GM18870 (cell line): ENCODE results near the gene CRYZL1.

Experiments
- ATAC-seq: cut with Tn5 transposase; IDR thresholded peaks from one replicate; pipeline ENCODE4 v1.9.1; 2021; ENCODE audit warnings: moderate library complexity; ENCODE audit not compliant: unreplicated experiment

Gene CRYZL1

GRCh38 chr21:33662046-33662445 is 20.5 kb upstream of the CRYZL1 start:
- ATAC-seq = no peak

GRCh38 chr21:33661146-33661545 is 19.6 kb upstream of the CRYZL1 start:
- no peak for ATAC-seq

GRCh38 chr21:33660406-33660805 is 18.9 kb upstream of the CRYZL1 start:
- no peak for ATAC-seq

DNA sequence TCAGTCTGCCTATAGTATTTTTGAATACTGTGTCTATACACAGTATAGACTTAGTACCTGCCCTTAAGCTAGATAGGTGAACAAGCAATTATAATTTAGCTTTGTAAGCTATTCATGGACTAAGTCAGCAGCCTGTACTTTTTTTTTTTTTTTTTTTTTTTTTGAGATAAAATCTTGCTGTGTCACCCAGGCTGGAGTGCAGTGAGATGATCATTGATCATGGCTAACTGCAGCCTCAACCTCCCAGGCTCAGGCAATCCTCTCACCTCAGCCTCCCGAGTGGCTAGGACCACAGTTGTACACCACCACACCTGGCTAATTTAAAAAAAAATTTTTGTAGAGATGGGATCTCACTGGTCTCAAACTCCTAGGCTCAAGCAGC is 18.0 kb upstream of the CRYZL1 start:
- no peak for ATAC-seq

DNA sequence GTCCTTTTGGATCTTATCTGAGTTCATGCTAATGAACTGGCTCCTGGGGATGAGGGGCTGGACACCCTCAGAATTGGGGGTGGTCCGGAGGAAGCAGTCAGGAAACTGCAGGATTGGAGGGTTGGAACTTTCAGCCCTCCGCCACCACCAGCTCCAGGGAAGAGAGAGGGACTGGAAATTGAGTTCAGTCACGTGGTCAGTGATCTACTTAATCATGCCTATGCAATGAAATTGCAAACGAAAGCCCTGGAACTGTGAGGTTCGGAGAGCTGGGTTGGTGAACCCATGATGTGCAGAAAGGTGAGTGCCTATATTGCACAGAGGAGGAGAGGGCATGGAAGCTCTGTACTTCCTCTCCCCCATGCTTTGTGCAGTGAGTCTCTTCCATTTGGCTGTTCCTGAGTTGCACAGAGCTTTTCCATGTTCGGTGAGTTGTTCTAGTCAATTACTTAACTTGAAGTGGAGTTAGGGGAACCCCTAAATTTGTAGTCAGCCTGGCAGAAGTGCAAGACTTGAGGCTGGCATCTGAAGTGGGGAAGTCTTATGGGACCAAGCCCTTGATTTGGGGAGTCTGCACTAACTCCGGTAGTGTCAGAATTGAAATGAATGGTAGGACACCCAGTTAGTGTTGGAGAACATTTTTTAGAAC is 17.5 kb upstream of the CRYZL1 start:
- no peak for ATAC-seq

- ATAC-seq = no peak
Measured at GRCh38 chr21:33657124-33657820, 15.7 kb upstream of the CRYZL1 start.

GRCh38 chr21:33655588-33656221 is 14.2 kb upstream of the CRYZL1 start:
- no peak for ATAC-seq

DNA sequence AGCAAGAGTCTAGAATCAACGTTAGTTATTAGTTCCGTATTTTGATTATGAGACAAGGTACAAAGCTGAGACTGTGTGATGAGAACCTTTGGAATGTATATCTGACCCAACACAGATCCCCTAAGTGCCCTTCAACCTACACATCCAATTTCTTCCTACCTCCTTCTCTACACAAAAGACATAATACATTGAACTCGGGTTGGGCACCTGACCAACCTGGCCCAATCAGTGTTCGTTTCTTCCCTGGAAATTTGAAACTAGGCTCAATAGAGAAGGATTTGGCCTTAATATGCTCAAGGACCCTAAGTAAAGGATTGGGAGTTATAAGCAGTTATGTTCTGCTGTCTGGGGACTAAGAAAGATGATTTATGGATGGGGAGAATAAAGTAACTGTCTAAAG is 12.9 kb upstream of the CRYZL1 start:
- ATAC-seq = no peak

DNA sequence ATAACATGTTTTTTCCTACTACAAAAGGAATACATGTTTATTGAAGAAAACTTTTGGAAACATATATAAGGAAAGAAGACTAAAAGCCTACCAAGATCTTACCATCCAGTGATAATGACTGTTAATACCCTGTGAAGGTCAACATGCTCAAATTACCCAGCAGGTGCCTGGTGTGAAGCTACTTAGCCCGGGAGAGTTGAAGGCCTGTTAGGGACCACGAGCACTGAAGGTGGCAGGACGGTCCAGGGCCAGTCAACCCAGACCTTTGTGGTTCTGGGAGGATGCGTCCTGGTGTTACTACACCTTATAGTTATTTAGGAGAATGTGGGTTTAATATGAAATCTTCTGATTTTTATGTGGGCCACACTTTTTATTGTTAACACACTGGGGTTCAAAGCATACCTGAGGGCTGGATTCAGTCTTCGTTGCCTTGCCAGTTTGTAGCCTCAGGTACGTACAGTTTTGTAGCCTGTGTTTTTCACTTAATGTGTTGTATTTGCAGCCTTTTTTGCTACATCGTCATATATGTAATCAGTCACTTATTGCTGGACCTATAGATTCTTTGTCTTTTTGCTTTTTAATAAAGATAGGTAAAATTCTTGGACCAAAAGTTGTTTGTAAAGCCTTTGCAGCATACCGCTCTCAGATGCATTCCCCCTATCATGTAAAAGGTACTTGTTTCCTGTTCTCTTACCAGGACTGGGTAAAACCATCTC is 10.6 kb upstream of the CRYZL1 start:
- no peak for ATAC-seq

DNA sequence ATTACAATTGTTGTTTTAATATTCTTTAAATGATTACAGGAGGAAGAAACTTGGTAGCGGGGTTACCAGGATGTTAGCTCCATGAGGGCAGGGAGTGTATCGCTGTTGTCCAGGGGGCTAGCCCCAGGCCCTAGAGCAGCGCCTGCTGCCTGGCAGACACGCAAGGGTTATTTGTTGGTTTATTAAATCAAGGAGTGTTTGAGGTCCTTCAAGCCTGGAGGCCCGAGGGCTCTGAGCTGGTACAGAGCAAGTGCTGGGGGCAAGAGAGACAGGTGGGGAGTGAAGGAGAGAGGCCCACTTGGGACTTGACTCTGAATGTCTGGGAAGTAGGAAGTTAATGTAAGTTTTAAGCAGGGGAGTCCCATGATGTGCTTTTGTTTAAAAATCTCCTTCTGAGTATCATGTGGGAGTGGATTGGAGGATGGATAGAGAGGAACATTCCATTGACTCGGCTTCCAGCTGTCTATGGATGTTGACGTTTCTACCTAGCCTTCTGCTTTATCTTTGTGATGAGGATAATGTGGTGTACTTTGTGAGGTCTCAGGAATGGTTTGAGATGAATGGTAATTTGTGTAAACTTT is 9.5 kb upstream of the CRYZL1 start:
- no peak for ATAC-seq

DNA sequence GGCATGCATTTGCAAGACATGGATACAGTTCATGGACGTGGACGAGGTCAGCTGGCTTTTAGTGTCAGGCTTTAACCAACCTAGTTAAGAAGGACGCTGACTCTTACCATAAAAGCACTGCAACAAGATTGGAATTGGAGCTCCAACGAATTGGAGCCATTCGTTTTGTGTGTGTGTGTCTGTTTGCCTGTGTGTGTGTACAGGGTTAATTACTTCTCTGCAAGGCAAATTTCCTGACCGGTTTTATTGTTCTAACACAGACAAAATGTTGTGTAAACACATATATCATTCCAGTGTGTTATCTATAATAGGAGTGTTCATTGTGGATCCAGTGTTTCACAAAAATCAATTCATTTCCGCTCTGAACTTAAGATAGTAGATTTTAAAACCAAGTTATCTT is 8.7 kb upstream of the CRYZL1 start:
- no peak for ATAC-seq

- ATAC-seq = no peak
Measured at GRCh38 chr21:33648555-33648954, 7.0 kb upstream of the CRYZL1 start.

DNA sequence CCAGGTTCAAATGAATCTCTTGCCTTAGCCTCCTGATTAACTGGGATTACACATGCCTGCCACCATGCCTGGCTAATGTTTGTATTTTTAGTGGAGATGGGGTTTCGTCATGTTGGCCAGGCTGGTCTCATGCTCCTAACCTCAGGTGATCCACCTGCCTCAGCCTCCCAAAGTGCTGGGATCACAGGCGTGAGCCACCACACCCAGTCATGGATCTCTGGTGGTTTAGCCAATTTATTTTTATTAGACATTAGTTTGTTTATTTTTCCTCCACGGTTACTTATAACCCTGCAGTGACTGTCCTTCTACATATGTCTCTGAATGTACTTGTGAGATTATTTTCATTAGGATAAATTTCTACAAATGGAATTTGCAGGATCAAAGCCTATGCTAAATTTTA is 6.0 kb upstream of the CRYZL1 start:
- no peak for ATAC-seq

DNA sequence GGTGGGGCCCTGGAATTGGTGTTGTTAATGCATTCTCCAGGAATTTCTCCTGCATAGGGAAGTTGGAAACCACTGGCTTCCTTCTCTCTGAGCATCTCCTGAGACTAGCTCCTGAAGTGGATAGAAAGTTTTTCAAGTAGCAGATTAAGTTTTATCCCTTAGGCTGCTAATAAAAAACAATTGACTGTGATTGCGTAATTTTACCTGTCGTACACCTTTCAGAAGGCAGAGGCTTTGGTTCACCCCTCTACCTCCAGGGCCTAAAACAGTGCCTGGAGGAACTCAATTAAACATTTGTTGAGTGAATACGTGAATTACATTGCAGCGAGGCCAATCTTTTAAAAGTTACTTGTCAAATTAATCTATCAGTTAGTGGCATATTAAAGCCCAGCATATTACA is 4.2 kb upstream of the CRYZL1 start:
- no peak for ATAC-seq

GRCh38 chr21:33644383-33645074 is 3.0 kb upstream of the CRYZL1 start:
- ATAC-seq = no peak

- ATAC-seq = no peak
Measured at GRCh38 chr21:33643658-33644311, 2.2 kb upstream of the CRYZL1 start.

GRCh38 chr21:33642896-33643657 is 1.5 kb upstream of the CRYZL1 start:
- ATAC-seq = no peak

- peak; percentile 84 for ATAC-seq
Measured at GRCh38 chr21:33642027-33642895, 720 bp upstream of the CRYZL1 start, which contains the start of gene ITSN1. Gene ITSN1 (plus strand): TSS chr21:33642501. CDS start chr21:33718829, 76,328 bp downstream.
